ENCODE measurements around the gene CENPF.

The CENPF gene

DNA sequence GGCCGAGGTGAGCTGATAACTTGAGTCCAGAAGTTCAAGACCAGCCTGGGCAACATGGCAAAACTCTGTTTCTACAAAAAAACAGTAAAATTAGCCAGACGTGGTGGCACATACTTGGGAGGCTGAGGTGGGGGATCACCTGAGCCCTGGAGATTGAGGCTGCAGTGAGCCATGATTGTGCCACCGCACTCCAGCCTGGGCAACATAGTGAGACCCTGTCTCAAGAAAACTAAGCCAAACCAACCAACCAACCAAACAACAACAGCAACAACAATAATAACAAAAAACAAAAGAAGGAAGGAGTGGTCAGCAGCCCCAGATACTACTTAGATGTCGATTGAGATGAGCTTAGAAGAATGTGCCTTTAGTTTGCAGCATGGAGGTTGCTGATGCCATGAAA, 47.7 kb downstream of the CENPF start:
- Histone ChIP-seq H3K36me3 (ENCODE audit: insufficient read depth, low read length) (peaks cover 96% of the 10 kb centered on the region), H3K27me3 (ENCODE audit: insufficient read depth, low read length, poor library complexity) (no peaks in the 10 kb centered on the region), H4K20me1 (ENCODE audit: insufficient read depth, low read length) (no peaks in the 10 kb centered on the region), H2AFZ (ENCODE audit: low read depth, low read length) (no peak overlapping the region), H3K4me1 (ENCODE audit: insufficient read depth, low read length) (no peaks in the 10 kb centered on the region), H3K9me3 (ENCODE audit: insufficient read depth, low read length, severe bottlenecking) (no peaks in the 10 kb centered on the region), H3K27ac (ENCODE audit: low read length) (no peak overlapping the region), H3K79me2 (ENCODE audit: insufficient read depth, low read length) (peaks cover 2% of the 10 kb centered on the region; the same call in 1 of the 2 replicates), H3K4me3 (ENCODE audit: low read depth in 1 of 2, low read length in 2 of 2) (no peak overlapping the region), H3K4me2 (ENCODE audit: insufficient read depth, low read length) (no peak overlapping the region), H3K9ac (ENCODE audit: low read depth, low read length) (no peak overlapping the region)
- TF ChIP-seq, protein P1, sequence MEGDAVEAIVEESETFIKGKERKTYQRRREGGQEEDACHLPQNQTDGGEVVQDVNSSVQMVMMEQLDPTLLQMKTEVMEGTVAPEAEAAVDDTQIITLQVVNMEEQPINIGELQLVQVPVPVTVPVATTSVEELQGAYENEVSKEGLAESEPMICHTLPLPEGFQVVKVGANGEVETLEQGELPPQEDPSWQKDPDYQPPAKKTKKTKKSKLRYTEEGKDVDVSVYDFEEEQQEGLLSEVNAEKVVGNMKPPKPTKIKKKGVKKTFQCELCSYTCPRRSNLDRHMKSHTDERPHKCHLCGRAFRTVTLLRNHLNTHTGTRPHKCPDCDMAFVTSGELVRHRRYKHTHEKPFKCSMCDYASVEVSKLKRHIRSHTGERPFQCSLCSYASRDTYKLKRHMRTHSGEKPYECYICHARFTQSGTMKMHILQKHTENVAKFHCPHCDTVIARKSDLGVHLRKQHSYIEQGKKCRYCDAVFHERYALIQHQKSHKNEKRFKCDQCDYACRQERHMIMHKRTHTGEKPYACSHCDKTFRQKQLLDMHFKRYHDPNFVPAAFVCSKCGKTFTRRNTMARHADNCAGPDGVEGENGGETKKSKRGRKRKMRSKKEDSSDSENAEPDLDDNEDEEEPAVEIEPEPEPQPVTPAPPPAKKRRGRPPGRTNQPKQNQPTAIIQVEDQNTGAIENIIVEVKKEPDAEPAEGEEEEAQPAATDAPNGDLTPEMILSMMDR (IDR thresholded peaks at IDR 0.05; ENCODE audit: borderline replicate concordance, extremely low read depth, low read length, poor library complexity, severe bottlenecking): no peak
- TF ChIP-seq EZH2 (IDR thresholded peaks at IDR 0.05; ENCODE audit: borderline replicate concordance, low read depth, low read length, severe bottlenecking): no peak
- DNase-seq (no peak), ATAC-seq (ENCODE audit: insufficient read depth, low read depth) (no peak)

DNA sequence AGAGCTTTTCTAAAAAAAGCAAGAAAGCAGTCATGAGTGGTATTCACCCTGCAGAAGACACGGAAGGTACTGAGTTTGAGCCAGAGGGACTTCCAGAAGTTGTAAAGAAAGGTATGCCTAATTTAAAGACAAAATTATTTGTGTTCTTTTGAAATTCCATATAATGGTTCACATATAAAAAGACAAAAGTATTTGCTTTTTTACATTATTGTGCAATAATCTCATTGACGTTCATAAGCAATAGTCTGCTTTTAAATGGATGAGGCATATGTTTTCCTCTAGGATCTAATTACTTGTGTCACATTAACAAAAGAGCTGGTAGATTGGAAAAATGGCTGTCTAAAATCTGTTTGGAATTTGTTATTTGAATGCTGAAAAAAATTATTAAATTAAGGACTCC, 54.3 kb downstream of the CENPF start:
- Histone ChIP-seq H3K27ac (ENCODE audit: low read length) (no peak overlapping the region), H3K9ac (ENCODE audit: low read depth, low read length) (no peak overlapping the region), H3K4me1 (ENCODE audit: insufficient read depth, low read length) (no peaks in the 10 kb centered on the region), H3K4me3 (ENCODE audit: low read depth in 1 of 2, low read length in 2 of 2) (no peak overlapping the region), H3K4me2 (ENCODE audit: insufficient read depth, low read length) (no peak overlapping the region), H2AFZ (ENCODE audit: low read depth, low read length) (no peak overlapping the region), H4K20me1 (ENCODE audit: insufficient read depth, low read length) (peaks cover 6% of the 10 kb centered on the region; the same call in 1 of the 2 replicates), H3K9me3 (ENCODE audit: insufficient read depth, low read length, severe bottlenecking) (no peaks in the 10 kb centered on the region), H3K27me3 (ENCODE audit: insufficient read depth, low read length, poor library complexity) (no peaks in the 10 kb centered on the region), H3K36me3 (ENCODE audit: insufficient read depth, low read length) (peaks cover 97% of the 10 kb centered on the region), H3K79me2 (ENCODE audit: insufficient read depth, low read length) (peaks cover 9% of the 10 kb centered on the region; the same call in 1 of the 2 replicates)
- DNase-seq (no peak), ATAC-seq (ENCODE audit: insufficient read depth, low read depth) (no peak)
- TF ChIP-seq, protein P1 (IDR thresholded peaks at IDR 0.05; ENCODE audit: borderline replicate concordance, extremely low read depth, low read length, poor library complexity, severe bottlenecking): no peak
- TF ChIP-seq EZH2 (IDR thresholded peaks at IDR 0.05; ENCODE audit: borderline replicate concordance, low read depth, low read length, severe bottlenecking): no peak

DNA sequence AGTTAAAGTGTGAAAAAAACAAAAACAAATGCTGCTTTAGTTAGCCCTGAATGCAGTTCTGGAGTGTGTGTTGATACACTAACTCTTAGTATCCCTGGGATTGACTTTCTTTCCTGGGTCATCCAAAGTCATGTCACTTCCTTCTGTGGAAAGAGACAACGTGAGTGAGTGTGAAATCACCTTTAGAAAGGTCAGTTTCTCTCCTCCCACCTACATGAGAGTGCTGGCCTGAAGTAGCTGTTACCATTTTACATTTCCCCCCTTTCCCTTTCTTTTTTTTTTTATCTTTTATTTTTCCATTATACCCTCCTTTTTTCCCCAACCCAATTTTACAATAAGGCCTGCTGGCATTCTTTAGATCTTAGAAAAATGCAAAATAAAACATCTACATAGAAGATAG, 55.2 kb downstream of the CENPF start:
- Histone ChIP-seq H3K27ac (ENCODE audit: low read length) (no peak overlapping the region), H3K9ac (ENCODE audit: low read depth, low read length) (no peak overlapping the region), H2AFZ (ENCODE audit: low read depth, low read length) (no peak overlapping the region), H4K20me1 (ENCODE audit: insufficient read depth, low read length) (peaks cover 6% of the 10 kb centered on the region; the same call in 1 of the 2 replicates), H3K27me3 (ENCODE audit: insufficient read depth, low read length, poor library complexity) (no peaks in the 10 kb centered on the region), H3K9me3 (ENCODE audit: insufficient read depth, low read length, severe bottlenecking) (no peaks in the 10 kb centered on the region), H3K4me1 (ENCODE audit: insufficient read depth, low read length) (no peaks in the 10 kb centered on the region), H3K4me2 (ENCODE audit: insufficient read depth, low read length) (no peak overlapping the region), H3K4me3 (ENCODE audit: low read depth in 1 of 2, low read length in 2 of 2) (no peak overlapping the region), H3K36me3 (ENCODE audit: insufficient read depth, low read length) (peaks cover 98% of the 10 kb centered on the region), H3K79me2 (ENCODE audit: insufficient read depth, low read length) (peaks cover 9% of the 10 kb centered on the region; the same call in 1 of the 2 replicates)
- ATAC-seq (ENCODE audit: insufficient read depth, low read depth): no peak
- TF ChIP-seq, protein P1 (IDR thresholded peaks at IDR 0.05; ENCODE audit: borderline replicate concordance, extremely low read depth, low read length, poor library complexity, severe bottlenecking): no peak
- no peak for TF ChIP-seq EZH2 (IDR thresholded peaks at IDR 0.05; ENCODE audit: borderline replicate concordance, low read depth, low read length, severe bottlenecking)
- no peak for DNase-seq

DNA sequence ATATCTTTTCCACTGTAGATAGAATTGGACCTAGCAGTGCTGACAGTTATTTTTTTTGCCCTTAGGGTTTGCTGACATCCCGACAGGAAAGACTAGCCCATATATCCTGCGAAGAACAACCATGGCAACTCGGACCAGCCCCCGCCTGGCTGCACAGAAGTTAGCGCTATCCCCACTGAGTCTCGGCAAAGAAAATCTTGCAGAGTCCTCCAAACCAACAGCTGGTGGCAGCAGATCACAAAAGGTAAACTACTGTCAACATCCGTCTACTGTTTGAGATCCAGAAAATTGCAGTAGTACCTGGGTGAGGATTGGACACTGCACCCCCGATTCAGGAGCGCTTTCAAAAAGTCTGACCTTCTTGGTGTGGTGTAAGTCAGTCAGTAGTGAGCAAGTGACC, 55.8 kb downstream of the CENPF start:
- Histone ChIP-seq H3K27ac (ENCODE audit: low read length) (no peak overlapping the region), H3K36me3 (ENCODE audit: insufficient read depth, low read length) (peaks cover 100% of the 10 kb centered on the region)

More for the DNA sequence above, 55.8 kb downstream of the CENPF start:
- Histone ChIP-seq H3K4me2 (ENCODE audit: insufficient read depth, low read length) (no peak overlapping the region), H3K27me3 (ENCODE audit: insufficient read depth, low read length, poor library complexity) (no peaks in the 10 kb centered on the region), H4K20me1 (ENCODE audit: insufficient read depth, low read length) (peaks cover 6% of the 10 kb centered on the region; the same call in 1 of the 2 replicates), H3K79me2 (ENCODE audit: insufficient read depth, low read length) (peaks cover 9% of the 10 kb centered on the region; the same call in 1 of the 2 replicates), H3K4me3 (ENCODE audit: low read depth in 1 of 2, low read length in 2 of 2) (no peak overlapping the region), H3K4me1 (ENCODE audit: insufficient read depth, low read length) (no peaks in the 10 kb centered on the region), H2AFZ (ENCODE audit: low read depth, low read length) (no peak overlapping the region), H3K9ac (ENCODE audit: low read depth, low read length) (no peak overlapping the region), H3K9me3 (ENCODE audit: insufficient read depth, low read length, severe bottlenecking) (no peaks in the 10 kb centered on the region)
- ATAC-seq (ENCODE audit: insufficient read depth, low read depth): no peak
- DNase-seq: no peak
- TF ChIP-seq EZH2 (IDR thresholded peaks at IDR 0.05; ENCODE audit: borderline replicate concordance, low read depth, low read length, severe bottlenecking): no peak
- TF ChIP-seq, protein P1 (IDR thresholded peaks at IDR 0.05; ENCODE audit: borderline replicate concordance, extremely low read depth, low read length, poor library complexity, severe bottlenecking): peak; percentile 16
